Activated CD4-positive, alpha-beta T cell treated with anti-CD3 and anti-CD28 coated beads for 1 hour (primary cell): ENCODE measurements around the gene CSNK1E.

Experiments
- DNase-seq: peaks from one replicate; pipeline ENCODE4 v3.0.0-alpha.2; 2020

CSNK1E gene

GRCh38 chr22:38327396-38327795, 10.2 kb upstream of the CSNK1E start:
- no peak for DNase-seq

GRCh38 chr22:38325587-38325986, 8.4 kb upstream of the CSNK1E start:
- DNase-seq = no peak

- DNase-seq = no peak
These were observed 3.6 kb upstream of the CSNK1E start for GRCh38 chr22:38320605-38321402.

- no peak for DNase-seq
These were observed 1.9 kb upstream of the CSNK1E start for GRCh38 chr22:38318792-38319773.

- no peak for DNase-seq
These were observed 922 bp upstream of the CSNK1E start for GRCh38 chr22:38317995-38318715.

GRCh38 chr22:38316364-38317121, 690 bp downstream of the CSNK1E start:
- DNase-seq = peak; percentile 41

- DNase-seq = no peak
These were observed 1.3 kb downstream of the CSNK1E start for GRCh38 chr22:38315823-38316363.

- no peak for DNase-seq
These were observed 2.1 kb downstream of the CSNK1E start for GRCh38 chr22:38314933-38315822.

GRCh38 chr22:38314051-38314932, 2.9 kb downstream of the CSNK1E start:
- no peak for DNase-seq

GRCh38 chr22:38313384-38313955, 3.8 kb downstream of the CSNK1E start:
- no peak for DNase-seq

- no peak for DNase-seq
These were observed 4.9 kb downstream of the CSNK1E start for GRCh38 chr22:38312261-38312800.

- no peak for DNase-seq
These were observed 6.0 kb downstream of the CSNK1E start for GRCh38 chr22:38311323-38311620.

- no peak for DNase-seq
These were observed 6.5 kb downstream of the CSNK1E start for GRCh38 chr22:38310518-38311322.

GRCh38 chr22:38309614-38310517, 7.4 kb downstream of the CSNK1E start:
- no peak for DNase-seq

GRCh38 chr22:38308791-38309498, 8.3 kb downstream of the CSNK1E start:
- no peak for DNase-seq
